Measurements from ENCODE around the gene KDM1A. TPM values are rescaled to one million over a fixed set of nuclear protein-coding genes. Genes with fewer than 3 reads are reported as not detected.

KDM1A gene
- total and polyA plus RNA-seq, 4 donors: 16.4 to 73.0 (median 33.8) TPM

GRCh38 chr1:23079025-23079424 is 59.8 kb downstream of the KDM1A start:
- Histone ChIP-seq H3K4me1 (ENCODE audit: control insufficient read depth in 5 of 5, insufficient read depth in 5 of 5, low read length in 5 of 5) (peaks cover 0 to 3% (median 0%) of the 10 kb centered on the region in 5 donors), H3K27me3 (ENCODE audit: control insufficient read depth in 3 of 3, insufficient read depth in 3 of 3, low read length in 2 of 3) (no peaks in the 10 kb centered on the region), H3K9me3 (ENCODE audit: control insufficient read depth in 4 of 4, insufficient read depth in 3 of 4, low read length in 3 of 4) (no peaks in the 10 kb centered on the region), H3K36me3 (ENCODE audit: control insufficient read depth in 4 of 4, insufficient read depth in 4 of 4, low read length in 4 of 4) (peaks cover 34 to 56% (median 39%) of the 10 kb centered on the region in 4 donors), H3K9ac (ENCODE audit: insufficient read depth in 1 of 2, low read length in 2 of 2) (no peak overlapping the region), H3K4me3 (no peak overlapping the region), H3K27ac (ENCODE audit: low read depth in 1 of 2, low read length in 1 of 2) (no peak overlapping the region)
- 91 to 93% methylated on average over 6 of the region's 6 CpGs for WGBS, 2 donors
- no peak for ATAC-seq (ENCODE audit: insufficient read depth, low FRiP score)
- DNase-seq: no peak
- no peak for TF ChIP-seq CTCF (IDR thresholded peaks at IDR 0.05; ENCODE audit: control extremely low read depth, extremely low read depth)

DNA sequence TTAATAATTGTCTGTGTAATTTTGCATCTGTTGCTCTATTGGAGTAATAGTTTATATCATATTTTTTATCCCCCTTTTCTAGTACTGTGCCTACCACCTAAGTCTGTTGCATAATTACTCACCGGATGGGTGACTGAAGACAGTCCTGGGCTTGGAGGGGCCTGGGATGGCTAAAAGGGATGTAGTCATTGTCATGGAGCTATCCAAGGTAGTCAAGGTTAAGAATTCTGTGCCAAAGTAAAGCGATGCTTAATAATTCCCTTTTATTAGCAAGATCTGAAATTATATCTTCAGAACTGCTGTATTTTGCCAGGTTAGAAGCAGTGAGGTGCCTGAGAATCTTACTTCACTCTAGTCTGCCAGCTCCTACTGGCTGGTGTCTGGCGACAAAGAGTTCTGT is 61.6 kb downstream of the KDM1A start:
- Histone ChIP-seq H3K4me1 (ENCODE audit: control insufficient read depth in 5 of 5, insufficient read depth in 5 of 5, low read length in 5 of 5) (peaks cover 0 to 3% (median 0%) of the 10 kb centered on the region in 5 donors), H3K36me3 (ENCODE audit: control insufficient read depth in 4 of 4, insufficient read depth in 4 of 4, low read length in 4 of 4) (peaks cover 45 to 60% (median 48%) of the 10 kb centered on the region in 4 donors), H3K4me3 (no peak overlapping the region), H3K9ac (ENCODE audit: insufficient read depth in 1 of 2, low read length in 2 of 2) (no peak overlapping the region), H3K27ac (ENCODE audit: low read depth in 1 of 2, low read length in 1 of 2) (no peak overlapping the region), H3K27me3 (ENCODE audit: control insufficient read depth in 3 of 3, insufficient read depth in 3 of 3, low read length in 2 of 3) (no peaks in the 10 kb centered on the region), H3K9me3 (ENCODE audit: control insufficient read depth in 4 of 4, insufficient read depth in 3 of 4, low read length in 3 of 4) (no peaks in the 10 kb centered on the region)
- 88 to 95% methylated on average over 3 of the region's 3 CpGs for WGBS, 2 donors
- no peak for DNase-seq
- no peak for ATAC-seq (ENCODE audit: insufficient read depth, low FRiP score)
- no peak for TF ChIP-seq CTCF (IDR thresholded peaks at IDR 0.05; ENCODE audit: control extremely low read depth, extremely low read depth)

DNA sequence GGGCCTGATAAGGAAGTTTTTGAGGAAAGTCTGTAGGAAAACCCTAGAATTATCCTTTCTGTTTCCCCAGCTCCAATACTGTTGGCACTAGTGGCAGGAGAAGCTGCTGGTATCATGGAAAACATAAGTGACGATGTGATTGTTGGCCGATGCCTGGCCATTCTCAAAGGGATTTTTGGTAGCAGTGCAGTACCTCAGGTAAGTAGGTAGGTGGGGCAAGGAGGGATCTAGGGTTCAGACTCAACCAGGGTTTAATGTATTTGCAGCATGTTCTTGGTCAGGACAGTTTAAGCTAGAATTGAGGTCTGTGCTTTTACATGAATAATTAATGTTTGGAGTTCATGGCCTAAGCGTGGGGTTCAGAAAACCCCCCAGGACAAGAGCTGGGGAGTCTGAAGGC is 62.1 kb downstream of the KDM1A start:
- WGBS, 2 donors: 93 to 98% methylated on average over 3 of the region's 3 CpGs
- H3K4me3 ChIP-seq: no peak overlapping the region
- peaks cover 0 to 3% (median 0%) of the 10 kb centered on the region in 5 donors for H3K4me1 ChIP-seq (ENCODE audit: control insufficient read depth in 5 of 5, insufficient read depth in 5 of 5, low read length in 5 of 5)
- H3K9me3 ChIP-seq (ENCODE audit: control insufficient read depth in 4 of 4, insufficient read depth in 3 of 4, low read length in 3 of 4): no peaks in the 10 kb centered on the region
- peaks cover 45 to 60% (median 50%) of the 10 kb centered on the region in 4 donors for H3K36me3 ChIP-seq (ENCODE audit: control insufficient read depth in 4 of 4, insufficient read depth in 4 of 4, low read length in 4 of 4)
- ATAC-seq (ENCODE audit: insufficient read depth, low FRiP score): no peak
- no peak for TF ChIP-seq CTCF (IDR thresholded peaks at IDR 0.05; ENCODE audit: control extremely low read depth, extremely low read depth)
- H3K27ac ChIP-seq (ENCODE audit: low read depth in 1 of 2, low read length in 1 of 2): no peak overlapping the region
- H3K27me3 ChIP-seq (ENCODE audit: control insufficient read depth in 3 of 3, insufficient read depth in 3 of 3, low read length in 2 of 3): no peaks in the 10 kb centered on the region
- no peak for DNase-seq
- H3K9ac ChIP-seq (ENCODE audit: insufficient read depth in 1 of 2, low read length in 2 of 2): no peak overlapping the region

Measured in lung (tissue), 12 donors.